ENCODE results near the gene F8.

The F8 gene

GRCh38 chrX:155069414-155069813 is 46.9 kb upstream of the F8 start:
- Histone ChIP-seq H3K4me3 (ENCODE audit: low read depth in 1 of 2, low read length in 1 of 2) (no peak overlapping the region), H3K36me3 (no peaks in the 10 kb centered on the region)

GRCh38 chrX:155068165-155068564 is 45.6 kb upstream of the F8 start:
- H3K36me3 ChIP-seq, result no peaks in the 10 kb centered on the region
- no peak overlapping the region for H3K27ac ChIP-seq
- peaks cover 18 to 23% of the 10 kb centered on the region in 2 experiments for H3K4me1 ChIP-seq (ENCODE audit: control insufficient read depth in 1 of 2, insufficient read depth in 1 of 2, low read depth in 1 of 2, low read length in 1 of 2)
- no peaks in the 10 kb centered on the region for H3K27me3 ChIP-seq
- no peak for TF ChIP-seq CTCF (IDR thresholded peaks at IDR 0.05)
- no peak overlapping the region for H3K4me3 ChIP-seq (ENCODE audit: low read depth in 1 of 2, low read length in 1 of 2)
- no peaks in the 10 kb centered on the region for H3K9me3 ChIP-seq

More at GRCh38 chrX:155069414-155069813, 46.9 kb upstream of the F8 start:
- TF ChIP-seq CTCF (IDR thresholded peaks at IDR 0.05), result no peak
- Histone ChIP-seq H3K27ac (no peak overlapping the region), H3K4me1 (ENCODE audit: control insufficient read depth in 1 of 2, insufficient read depth in 1 of 2, low read depth in 1 of 2, low read length in 1 of 2) (peaks cover 18 to 23% of the 10 kb centered on the region in 2 experiments), H3K9me3 (no peaks in the 10 kb centered on the region), H3K27me3 (no peaks in the 10 kb centered on the region)

- no peak for TF ChIP-seq CTCF (IDR thresholded peaks at IDR 0.05)
- no peak overlapping the region for H3K4me3 ChIP-seq (ENCODE audit: low read depth in 1 of 2, low read length in 1 of 2)
- H3K4me1 ChIP-seq (ENCODE audit: control insufficient read depth in 1 of 2, insufficient read depth in 1 of 2, low read depth in 1 of 2, low read length in 1 of 2), result peaks cover 4 to 5% of the 10 kb centered on the region in 2 experiments
- no peak overlapping the region for H3K27ac ChIP-seq
- no peaks in the 10 kb centered on the region for H3K36me3 ChIP-seq
- no peaks in the 10 kb centered on the region for H3K9me3 ChIP-seq
- no peaks in the 10 kb centered on the region for H3K27me3 ChIP-seq
Observed at GRCh38 chrX:155065035-155065734, 42.7 kb upstream of the F8 start.

DNA sequence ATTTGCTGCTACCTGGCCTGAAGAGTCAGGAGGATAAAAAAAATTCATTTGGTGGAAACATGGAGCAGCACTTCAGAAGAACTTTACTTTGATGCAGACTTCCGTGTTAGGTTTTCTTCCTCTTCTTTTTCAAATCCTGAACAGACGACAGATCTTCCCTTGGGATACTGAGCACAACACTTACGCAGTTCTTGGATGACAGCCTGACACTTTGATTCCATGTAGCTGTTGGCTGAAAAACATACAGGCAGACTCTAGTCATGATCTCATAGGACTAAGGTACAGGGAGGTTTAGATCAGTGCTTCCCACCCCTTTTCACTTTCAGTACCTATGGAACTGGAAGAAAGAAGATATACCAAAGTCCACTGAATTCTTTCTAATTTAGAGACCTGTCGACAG is 39.2 kb upstream of the F8 start:
- no peak for TF ChIP-seq CTCF (IDR thresholded peaks at IDR 0.05)
- Histone ChIP-seq H3K4me3 (ENCODE audit: low read depth in 1 of 2, low read length in 1 of 2) (no peak overlapping the region), H3K27ac (no peak overlapping the region)

DNA sequence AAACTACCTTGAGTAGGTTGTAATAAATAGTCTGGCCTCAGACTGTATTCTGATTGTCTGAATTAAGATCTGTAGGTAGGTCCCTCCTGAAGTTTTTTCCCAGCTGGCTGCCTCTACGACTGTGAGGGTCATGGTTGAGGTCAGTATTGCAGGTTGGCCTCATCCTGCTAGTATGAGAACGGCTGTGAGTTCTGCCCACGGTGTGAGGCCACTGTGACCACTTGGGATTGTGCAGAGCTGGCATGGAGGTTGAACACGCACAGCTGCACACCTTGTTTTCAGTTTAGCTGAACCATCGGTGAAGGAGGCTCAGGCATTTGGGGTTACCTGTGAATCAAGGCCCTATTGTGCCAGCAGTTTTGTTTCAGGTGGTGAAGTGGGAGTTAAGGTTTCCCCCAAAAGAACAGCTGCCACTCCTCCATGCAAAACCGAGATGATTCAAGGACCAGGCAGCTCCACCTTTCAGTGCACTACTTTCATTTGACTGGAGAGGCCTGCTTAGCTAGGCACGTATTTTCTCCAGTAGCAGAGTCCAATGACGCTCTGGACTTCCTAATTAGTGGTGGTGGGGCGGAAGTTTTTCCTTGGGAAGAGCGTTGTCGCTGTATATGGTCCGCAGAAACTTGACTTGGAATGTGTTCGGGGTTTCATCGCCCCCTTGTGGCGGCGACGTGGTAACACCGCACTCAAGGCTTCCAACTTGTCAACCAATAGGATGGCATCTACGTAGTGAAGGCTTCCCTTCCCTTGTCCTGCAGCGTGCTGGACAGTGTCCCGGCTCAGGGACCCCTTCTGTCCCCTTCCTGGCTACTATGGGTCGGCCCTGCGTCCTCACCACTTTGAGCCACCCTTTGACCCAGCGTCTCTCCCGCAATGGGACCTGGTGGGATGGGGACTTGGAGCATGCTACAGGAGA is 34.6 kb upstream of the F8 start:
- Histone ChIP-seq H3K4me3 (ENCODE audit: low read depth in 1 of 2, low read length in 1 of 2) (peak overlapping the region in 1 of 2 experiments; percentile 17), H3K36me3 (no peaks in the 10 kb centered on the region), H3K9me3 (no peaks in the 10 kb centered on the region), H3K27ac (no peak overlapping the region), H3K4me1 (ENCODE audit: control insufficient read depth in 1 of 2, insufficient read depth in 1 of 2, low read depth in 1 of 2, low read length in 1 of 2) (peaks cover 6 to 7% of the 10 kb centered on the region in 2 experiments), H3K27me3 (no peaks in the 10 kb centered on the region)
- peak; percentile 85 for TF ChIP-seq CTCF (IDR thresholded peaks at IDR 0.05)

More for the DNA sequence above, 39.2 kb upstream of the F8 start:
- no peaks in the 10 kb centered on the region for H3K27me3 ChIP-seq
- H3K36me3 ChIP-seq, result no peaks in the 10 kb centered on the region
- H3K4me1 ChIP-seq (ENCODE audit: control insufficient read depth in 1 of 2, insufficient read depth in 1 of 2, low read depth in 1 of 2, low read length in 1 of 2), result peaks cover 6 to 7% of the 10 kb centered on the region in 2 experiments
- H3K9me3 ChIP-seq, result no peaks in the 10 kb centered on the region

Data from neutrophil (primary cell).